ENCODE results near the gene TCF7L2.

Gene TCF7L2

GRCh38 chr10:112949875-112950507 lies at the start of gene TCF7L2:
TSS of gene TCF7L2 (plus strand) at chr10:112950247. CDS start at chr10:112950757, 510 bp downstream.
- DNase-seq = peak; percentile 67 to 79

DNA sequence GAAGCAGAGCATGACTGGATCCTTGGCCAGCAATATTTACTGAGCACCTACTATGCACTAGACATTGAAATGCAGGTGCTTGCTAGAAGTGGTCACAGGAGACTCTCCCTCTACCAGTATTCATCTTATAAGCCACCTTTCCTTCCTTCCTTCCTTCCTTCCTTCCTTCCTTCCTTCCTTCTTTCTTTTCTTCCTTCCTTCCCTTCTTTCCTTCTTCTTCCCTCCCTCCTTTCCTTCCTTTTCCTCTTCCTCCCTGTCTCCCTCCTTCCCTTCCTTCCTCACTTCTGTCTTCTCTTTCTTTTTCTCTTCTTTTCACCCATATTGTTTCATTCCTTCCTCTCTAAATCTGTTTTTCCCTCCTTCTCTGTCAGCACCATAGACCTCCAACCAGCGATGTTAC lies 47.3 kb upstream of the TCF7L2 start:
- no peak for DNase-seq

- no peak for DNase-seq
Measured at GRCh38 chr10:112904000-112904399, 46.0 kb upstream of the TCF7L2 start.

DNA sequence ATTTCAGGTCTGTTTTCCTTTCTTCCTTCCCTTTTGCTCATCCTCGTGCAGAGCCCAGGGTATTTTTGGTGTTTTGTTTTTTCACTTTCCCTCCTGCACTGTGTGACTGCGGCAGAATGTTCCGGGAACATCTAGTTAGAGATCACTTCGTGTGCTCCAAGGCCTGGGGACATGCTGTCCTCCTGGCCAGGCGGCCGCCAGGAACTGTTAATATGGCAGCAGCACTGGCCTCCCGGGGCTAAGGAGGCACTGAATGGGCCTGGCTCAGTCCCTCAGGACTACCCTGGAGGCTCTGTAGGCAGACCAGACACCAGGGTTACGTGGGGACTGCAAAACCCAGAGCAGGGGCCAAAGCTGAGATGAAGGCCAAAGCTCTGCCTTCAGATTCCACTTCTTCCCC lies 43.1 kb upstream of the TCF7L2 start:
- no peak for DNase-seq

DNA sequence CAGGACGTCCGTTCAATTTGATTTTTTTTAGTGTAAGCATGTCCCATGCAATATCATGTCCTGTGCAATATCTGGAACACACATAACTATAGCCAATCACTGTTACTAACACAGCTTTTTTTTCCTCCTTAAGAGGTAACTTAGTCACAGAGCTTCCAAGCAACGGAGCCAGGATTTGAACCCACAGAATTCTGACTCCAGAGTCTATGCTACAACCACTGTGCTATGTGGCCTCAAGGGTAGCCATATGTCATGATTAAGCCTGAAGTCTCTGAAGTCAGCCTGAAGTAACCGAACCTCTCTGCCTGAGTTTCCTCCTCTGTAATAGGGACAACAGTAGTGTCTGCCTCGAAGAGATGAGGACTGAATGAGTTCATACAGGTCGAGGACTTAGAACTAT lies 42.2 kb upstream of the TCF7L2 start:
- no peak for DNase-seq

GRCh38 chr10:112911206-112911605 lies 38.8 kb upstream of the TCF7L2 start:
- DNase-seq = no peak

GRCh38 chr10:112912410-112912928 lies 37.6 kb upstream of the TCF7L2 start:
- DNase-seq = no peak

DNA sequence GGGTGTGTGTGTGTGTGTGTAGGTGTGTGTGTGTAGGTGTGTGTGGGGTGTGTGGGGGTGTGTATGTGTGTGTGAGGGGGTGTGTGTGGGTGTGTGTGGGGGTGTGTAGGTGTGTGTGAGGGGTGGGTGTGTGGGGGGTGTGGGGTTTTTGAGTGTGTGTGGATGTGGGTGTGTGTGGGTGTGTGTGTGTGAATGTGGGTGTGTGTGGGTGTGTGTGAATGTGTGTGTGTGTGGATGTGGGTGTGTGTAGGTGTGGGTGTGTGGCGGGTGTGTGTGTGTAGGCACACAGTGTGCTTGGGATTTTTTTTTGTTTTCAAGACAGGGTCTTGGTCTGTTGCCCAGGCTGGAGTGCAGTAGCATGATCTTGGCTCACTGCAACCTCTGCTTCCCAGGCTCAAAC lies 36.8 kb upstream of the TCF7L2 start:
- no peak for DNase-seq

- no peak for DNase-seq
Measured at GRCh38 chr10:112913661-112914287, 36.3 kb upstream of the TCF7L2 start.

- DNase-seq = no peak
Measured at GRCh38 chr10:112914288-112914952, 35.6 kb upstream of the TCF7L2 start.

DNA sequence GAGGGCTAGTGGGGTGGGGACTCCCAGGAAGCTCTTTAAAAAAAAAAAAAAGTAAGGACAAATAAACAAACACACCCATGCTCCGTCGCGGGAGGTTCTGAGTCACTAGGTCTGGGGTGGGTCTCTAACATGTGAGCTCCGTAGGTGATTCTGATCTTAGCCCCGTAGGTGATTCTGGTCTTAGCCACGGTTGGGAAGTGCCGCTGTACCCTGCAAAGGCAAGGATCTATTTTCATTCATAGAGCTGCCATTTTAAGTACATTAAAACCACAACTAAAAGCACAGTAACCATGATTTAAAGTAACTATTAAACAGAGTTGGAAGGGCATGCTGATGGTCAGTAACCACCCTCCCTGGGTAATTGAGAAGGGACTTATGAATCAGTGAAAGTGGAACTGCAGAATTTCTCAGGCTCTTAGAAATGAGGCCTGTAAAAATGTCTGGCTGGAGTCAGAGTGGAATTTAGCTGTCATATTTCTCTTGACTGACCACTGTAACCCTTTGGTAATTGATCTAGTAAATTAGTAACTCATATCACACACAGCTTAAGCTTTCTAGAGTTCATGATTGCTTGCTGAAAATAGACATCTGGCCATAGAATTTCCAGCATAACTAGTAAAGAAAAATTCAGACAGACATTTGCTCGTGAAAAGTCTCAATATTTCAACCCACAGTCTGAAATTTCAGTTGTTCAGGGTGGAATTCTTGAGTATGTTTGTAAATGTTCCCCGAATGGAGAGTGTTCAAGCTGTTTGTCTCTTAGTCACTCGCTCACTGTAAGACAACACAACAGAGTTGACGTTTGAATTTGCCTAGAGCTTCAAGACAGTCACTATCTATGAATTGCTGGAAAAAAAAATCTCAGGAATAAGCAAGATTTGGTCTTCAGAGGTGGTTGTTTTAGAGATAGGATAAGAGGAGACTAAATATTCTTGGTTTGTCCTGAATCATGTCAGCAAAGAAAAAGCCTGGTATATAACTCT lies 34.2 kb upstream of the TCF7L2 start:
- DNase-seq = no peak

DNA sequence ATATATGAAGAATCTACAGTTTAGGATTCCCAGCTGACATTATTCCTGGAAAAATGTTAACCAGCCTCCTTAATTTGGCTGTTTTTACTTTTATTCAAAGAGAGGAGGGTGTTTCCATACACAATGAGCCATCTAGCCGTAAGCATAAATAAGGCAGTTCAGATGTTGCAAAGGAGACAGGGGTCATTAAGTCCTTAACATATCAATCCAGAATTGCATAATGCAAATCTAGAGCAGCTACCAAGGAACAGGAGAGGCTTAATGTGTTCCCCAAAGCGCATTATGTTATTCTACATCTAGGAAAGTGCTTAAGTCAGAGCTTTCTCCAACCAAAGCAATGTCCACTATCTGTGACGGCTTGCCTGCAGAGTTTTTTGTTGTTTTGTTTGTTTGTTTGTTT lies 32.4 kb upstream of the TCF7L2 start:
- no peak for DNase-seq

- DNase-seq = no peak
Measured at GRCh38 chr10:112918771-112919170, 31.3 kb upstream of the TCF7L2 start.

DNA sequence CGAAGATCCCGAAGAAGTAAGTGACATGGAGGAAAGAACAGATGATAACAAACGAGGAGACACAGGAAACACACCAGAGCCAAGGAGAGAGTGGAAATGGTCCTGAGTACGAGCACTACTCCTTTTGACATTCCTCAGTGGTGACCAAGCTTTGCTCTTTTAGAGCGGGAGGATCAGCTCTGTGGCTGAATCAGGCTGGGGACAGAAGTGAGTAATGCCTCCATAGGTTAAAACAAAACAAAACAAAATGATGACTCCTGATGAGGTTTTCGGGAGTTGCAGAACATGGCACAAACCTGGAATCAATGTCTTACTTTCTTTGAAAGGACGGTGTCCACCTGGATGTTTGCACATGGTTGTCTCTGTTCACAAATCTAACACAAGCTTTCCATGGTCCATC lies 30.3 kb upstream of the TCF7L2 start:
- DNase-seq = no peak

- no peak for DNase-seq
Measured at GRCh38 chr10:112926906-112927688, 22.9 kb upstream of the TCF7L2 start.

- DNase-seq = no peak
Measured at GRCh38 chr10:112927980-112928379, 22.1 kb upstream of the TCF7L2 start.

DNA sequence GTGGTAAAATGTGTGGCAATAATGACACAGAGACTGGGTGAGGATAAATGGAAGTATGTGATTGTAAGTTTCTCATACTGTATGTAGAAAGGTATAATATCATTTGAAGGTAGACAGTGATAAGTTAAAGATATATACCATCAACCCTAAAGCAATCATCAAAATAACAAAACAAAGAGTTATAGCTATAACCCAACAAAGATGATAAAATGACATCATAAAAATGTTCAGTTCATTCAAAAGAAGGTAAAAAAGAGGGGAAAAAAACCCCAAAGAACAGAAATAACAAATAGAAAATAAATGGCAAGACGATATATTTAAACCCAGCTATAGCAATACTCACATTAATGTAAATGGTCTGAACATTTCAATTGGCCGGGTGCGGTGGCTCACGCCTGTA lies 17.4 kb upstream of the TCF7L2 start:
- DNase-seq = no peak

- DNase-seq = no peak
Measured at GRCh38 chr10:112934193-112934592, 15.9 kb upstream of the TCF7L2 start.

GRCh38 chr10:112938808-112939482 lies 11.1 kb upstream of the TCF7L2 start:
- no peak for DNase-seq

DNA sequence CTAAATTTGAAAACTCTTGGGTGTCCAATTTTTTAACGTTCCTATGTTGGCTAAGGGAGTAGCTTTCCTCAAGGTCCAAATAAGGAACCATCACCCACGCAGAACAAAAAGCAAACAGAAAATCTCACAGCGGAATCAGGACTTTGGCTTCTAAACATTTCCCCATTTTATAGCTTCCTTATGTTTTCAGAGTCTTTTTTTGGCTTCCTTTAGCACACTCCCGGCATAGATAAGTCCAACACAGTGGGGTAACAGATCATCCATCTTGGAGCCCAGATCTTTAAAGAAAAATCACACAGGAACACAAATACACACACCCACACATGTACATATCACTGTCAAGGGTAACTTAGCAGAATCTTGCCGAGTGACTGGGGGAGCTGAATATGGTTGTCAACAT lies 4.2 kb upstream of the TCF7L2 start:
- DNase-seq = no peak

DNA sequence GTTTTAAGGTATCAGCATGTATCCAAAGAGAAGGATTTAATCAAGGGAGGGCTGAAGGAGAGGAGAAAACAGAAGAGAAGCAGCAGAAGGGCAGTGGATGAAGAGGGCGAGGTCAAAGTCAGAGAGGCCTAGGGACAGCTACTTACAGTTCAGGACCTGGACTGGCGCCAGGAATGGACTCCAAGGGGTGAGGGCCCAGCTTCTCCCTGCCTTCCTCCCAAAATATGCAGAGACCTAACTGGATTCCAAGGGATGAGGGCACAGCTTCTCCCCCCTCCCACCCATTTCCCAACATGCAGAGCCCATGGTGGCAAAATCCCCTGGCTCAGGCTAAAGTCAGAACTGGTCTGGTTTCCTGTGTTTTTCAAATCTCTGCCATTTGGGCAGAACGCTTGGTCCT lies 3.4 kb upstream of the TCF7L2 start:
- DNase-seq = no peak

- no peak for DNase-seq
Measured at GRCh38 chr10:112948196-112948595, 1.9 kb upstream of the TCF7L2 start.
